ENCODE data around the gene MSRB1. TPM values are rescaled to one million over a fixed set of nuclear protein-coding genes. Genes with fewer than 3 reads are reported as not detected.

MSRB1 gene
- total and polyA plus RNA-seq, 2 of the 13 experiments (the other 11 are each of a cell fraction or from before 2014, with no cell fraction given) = 32.1 to 75.4 TPM

DNA sequence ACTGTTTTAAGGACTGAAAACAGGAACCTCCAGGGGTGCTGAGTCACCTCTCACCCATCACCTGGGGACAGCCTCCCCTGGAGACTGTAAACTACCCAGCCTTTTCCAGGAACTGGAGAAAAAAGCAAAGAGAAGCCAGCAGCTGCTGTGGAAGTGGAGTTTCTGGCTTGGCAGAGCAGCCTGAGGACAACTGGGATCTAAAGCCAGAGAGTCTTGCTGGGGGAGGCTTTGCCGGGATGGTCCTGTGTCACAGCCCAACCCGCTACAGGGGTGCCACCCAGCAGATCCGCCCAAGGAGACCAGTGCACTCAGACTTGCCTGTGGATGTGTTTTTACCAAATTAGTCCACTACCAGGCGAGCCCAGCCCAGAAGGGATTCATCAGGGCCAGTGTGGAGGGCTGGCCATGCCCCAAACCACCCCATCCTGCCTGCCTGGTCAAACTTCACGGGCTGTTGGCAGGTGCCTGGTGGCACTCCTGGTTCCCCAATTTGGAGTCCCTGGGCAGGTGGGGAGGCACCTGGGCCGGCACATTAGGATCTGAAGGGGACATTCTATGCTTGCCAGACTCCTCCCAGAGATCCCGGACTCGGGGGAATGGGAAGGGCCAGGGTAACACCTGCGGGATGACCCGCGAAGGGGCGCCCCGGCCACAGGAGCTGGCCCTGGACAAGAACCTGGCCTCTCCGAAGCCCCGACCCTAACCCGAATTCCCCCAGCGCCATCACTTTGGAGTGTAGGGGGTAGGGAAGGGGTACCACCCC is 771 bp downstream of the MSRB1 start:
- POLR2A ChIA-PET = interaction anchor here (0.9 to 5.8 kb wide), 19 partner anchors 9 to 963 kb away, joined by 3 to 139 read pairs (median 8); partner anchors contain the start of genes FAHD1, GFER, HAGH and IGFALS
- peak overlapping the region; percentile 96 for H3K27ac ChIP-seq (ENCODE audit: extremely low read length, insufficient read depth, low read length)
- peaks cover 7 to 21% of the 10 kb centered on the region in 2 experiments; a peak in 3 of 5 replicates for H3K36me3 ChIP-seq (replicated peaks in 1 of 2; ENCODE audit: control insufficient read depth in 1 of 2, insufficient read depth in 2 of 2, low read length in 2 of 2)
- ATAC-seq = no peak
- peak overlapping the region; percentile 93 to 97 (median 96) for H3K4me3 ChIP-seq (replicated peaks in 1 of 3; ENCODE audit: insufficient read depth in 1 of 3, low read depth in 2 of 3, low read length in 3 of 3)
- TSS peak; percentile 59 for BruUV-seq (replicated peaks)
- H3K79me2 ChIP-seq (ENCODE audit: insufficient read depth, low read length) = peaks cover 26% of the 10 kb centered on the region
- no peak for DNase-seq (ENCODE audit: low spot score)
- peaks cover 76% of the 10 kb centered on the region for H3K4me1 ChIP-seq (ENCODE audit: insufficient read depth, low read length)
- H3K27me3 ChIP-seq (ENCODE audit: control insufficient read depth in 1 of 2, insufficient read depth in 2 of 2, low read length in 2 of 2) = peaks cover 0 to 5% of the 10 kb centered on the region in 2 experiments; a peak in 1 of 5 replicates
- peak overlapping the region; percentile 90 for H3K9ac ChIP-seq (ENCODE audit: insufficient read depth, low read depth, low read length)
- no peak overlapping the region for H2AFZ ChIP-seq (ENCODE audit: low read length)
- in situ Hi-C loops (cut with HindIII; ENCODE audit: extremely low pct_ligation_motif_present, low pct_unique_long_range_greater_than_20kb) = no loop called here
- intact Hi-C loops (cut with micrococcal nuclease; ENCODE audit: unreplicated experiment) = no loop called here
- no peaks in the 10 kb centered on the region; the same call in 1 of the 2 replicates for H4K20me1 ChIP-seq (ENCODE audit: insufficient read depth, low read length)
- no peaks in the 10 kb centered on the region for H3K9me3 ChIP-seq (ENCODE audit: low read length)
- FAIRE-seq = no peak
- CTCF ChIA-PET (ENCODE audit: low intra/inter-chr PET ratio, low total read pairs) = no interaction called here
- 0% methylated on average over 2 of the region's 17 CpGs for whole genome bisulfite sequencing (ENCODE audit: low lambda C conversion rate)
- H3K4me2 ChIP-seq (ENCODE audit: low read depth, low read length) = peak overlapping the region; percentile 96
- no peak for TF ChIP-seq TGIF2 (CRISPR knock-in tag; IDR thresholded peaks at IDR 0.05)
- no peak for TF ChIP-seq ATAD3A (CRISPR knock-in tag; IDR thresholded peaks at IDR 0.05)
- no peak for TF ChIP-seq MTA3 (CRISPR knock-in tag; IDR thresholded peaks at IDR 0.05)
- TF ChIP-seq MXI1 (IDR thresholded peaks at IDR 0.05; ENCODE audit: borderline replicate concordance, low read depth, low read length) = no peak
- no peak for TF ChIP-seq ZNF766 (CRISPR knock-in tag; IDR thresholded peaks at IDR 0.05; ENCODE audit: borderline replicate concordance)
- no peak for TF ChIP-seq DNMT1 (CRISPR knock-in tag; IDR thresholded peaks at IDR 0.05)
- TF ChIP-seq MZF1 (CRISPR knock-in tag; IDR thresholded peaks at IDR 0.05; ENCODE audit: borderline replicate concordance) = no peak
- no peak for TF ChIP-seq NFYC (CRISPR knock-in tag; IDR thresholded peaks at IDR 0.05)
- no peak for TF ChIP-seq CREB1 (IDR thresholded peaks at IDR 0.05)
- TF ChIP-seq CREB1 (CRISPR knock-in tag; IDR thresholded peaks at IDR 0.05) = no peak
- TF ChIP-seq PHF8 (CRISPR knock-in tag; IDR thresholded peaks at IDR 0.05) = no peak
- no peak for TF ChIP-seq ZNF3 (CRISPR knock-in tag; IDR thresholded peaks at IDR 0.05)
- TF ChIP-seq, protein P1, sequence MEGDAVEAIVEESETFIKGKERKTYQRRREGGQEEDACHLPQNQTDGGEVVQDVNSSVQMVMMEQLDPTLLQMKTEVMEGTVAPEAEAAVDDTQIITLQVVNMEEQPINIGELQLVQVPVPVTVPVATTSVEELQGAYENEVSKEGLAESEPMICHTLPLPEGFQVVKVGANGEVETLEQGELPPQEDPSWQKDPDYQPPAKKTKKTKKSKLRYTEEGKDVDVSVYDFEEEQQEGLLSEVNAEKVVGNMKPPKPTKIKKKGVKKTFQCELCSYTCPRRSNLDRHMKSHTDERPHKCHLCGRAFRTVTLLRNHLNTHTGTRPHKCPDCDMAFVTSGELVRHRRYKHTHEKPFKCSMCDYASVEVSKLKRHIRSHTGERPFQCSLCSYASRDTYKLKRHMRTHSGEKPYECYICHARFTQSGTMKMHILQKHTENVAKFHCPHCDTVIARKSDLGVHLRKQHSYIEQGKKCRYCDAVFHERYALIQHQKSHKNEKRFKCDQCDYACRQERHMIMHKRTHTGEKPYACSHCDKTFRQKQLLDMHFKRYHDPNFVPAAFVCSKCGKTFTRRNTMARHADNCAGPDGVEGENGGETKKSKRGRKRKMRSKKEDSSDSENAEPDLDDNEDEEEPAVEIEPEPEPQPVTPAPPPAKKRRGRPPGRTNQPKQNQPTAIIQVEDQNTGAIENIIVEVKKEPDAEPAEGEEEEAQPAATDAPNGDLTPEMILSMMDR (CRISPR knock-in tag; IDR thresholded peaks at IDR 0.05) = no peak
- TF ChIP-seq, protein P2, sequence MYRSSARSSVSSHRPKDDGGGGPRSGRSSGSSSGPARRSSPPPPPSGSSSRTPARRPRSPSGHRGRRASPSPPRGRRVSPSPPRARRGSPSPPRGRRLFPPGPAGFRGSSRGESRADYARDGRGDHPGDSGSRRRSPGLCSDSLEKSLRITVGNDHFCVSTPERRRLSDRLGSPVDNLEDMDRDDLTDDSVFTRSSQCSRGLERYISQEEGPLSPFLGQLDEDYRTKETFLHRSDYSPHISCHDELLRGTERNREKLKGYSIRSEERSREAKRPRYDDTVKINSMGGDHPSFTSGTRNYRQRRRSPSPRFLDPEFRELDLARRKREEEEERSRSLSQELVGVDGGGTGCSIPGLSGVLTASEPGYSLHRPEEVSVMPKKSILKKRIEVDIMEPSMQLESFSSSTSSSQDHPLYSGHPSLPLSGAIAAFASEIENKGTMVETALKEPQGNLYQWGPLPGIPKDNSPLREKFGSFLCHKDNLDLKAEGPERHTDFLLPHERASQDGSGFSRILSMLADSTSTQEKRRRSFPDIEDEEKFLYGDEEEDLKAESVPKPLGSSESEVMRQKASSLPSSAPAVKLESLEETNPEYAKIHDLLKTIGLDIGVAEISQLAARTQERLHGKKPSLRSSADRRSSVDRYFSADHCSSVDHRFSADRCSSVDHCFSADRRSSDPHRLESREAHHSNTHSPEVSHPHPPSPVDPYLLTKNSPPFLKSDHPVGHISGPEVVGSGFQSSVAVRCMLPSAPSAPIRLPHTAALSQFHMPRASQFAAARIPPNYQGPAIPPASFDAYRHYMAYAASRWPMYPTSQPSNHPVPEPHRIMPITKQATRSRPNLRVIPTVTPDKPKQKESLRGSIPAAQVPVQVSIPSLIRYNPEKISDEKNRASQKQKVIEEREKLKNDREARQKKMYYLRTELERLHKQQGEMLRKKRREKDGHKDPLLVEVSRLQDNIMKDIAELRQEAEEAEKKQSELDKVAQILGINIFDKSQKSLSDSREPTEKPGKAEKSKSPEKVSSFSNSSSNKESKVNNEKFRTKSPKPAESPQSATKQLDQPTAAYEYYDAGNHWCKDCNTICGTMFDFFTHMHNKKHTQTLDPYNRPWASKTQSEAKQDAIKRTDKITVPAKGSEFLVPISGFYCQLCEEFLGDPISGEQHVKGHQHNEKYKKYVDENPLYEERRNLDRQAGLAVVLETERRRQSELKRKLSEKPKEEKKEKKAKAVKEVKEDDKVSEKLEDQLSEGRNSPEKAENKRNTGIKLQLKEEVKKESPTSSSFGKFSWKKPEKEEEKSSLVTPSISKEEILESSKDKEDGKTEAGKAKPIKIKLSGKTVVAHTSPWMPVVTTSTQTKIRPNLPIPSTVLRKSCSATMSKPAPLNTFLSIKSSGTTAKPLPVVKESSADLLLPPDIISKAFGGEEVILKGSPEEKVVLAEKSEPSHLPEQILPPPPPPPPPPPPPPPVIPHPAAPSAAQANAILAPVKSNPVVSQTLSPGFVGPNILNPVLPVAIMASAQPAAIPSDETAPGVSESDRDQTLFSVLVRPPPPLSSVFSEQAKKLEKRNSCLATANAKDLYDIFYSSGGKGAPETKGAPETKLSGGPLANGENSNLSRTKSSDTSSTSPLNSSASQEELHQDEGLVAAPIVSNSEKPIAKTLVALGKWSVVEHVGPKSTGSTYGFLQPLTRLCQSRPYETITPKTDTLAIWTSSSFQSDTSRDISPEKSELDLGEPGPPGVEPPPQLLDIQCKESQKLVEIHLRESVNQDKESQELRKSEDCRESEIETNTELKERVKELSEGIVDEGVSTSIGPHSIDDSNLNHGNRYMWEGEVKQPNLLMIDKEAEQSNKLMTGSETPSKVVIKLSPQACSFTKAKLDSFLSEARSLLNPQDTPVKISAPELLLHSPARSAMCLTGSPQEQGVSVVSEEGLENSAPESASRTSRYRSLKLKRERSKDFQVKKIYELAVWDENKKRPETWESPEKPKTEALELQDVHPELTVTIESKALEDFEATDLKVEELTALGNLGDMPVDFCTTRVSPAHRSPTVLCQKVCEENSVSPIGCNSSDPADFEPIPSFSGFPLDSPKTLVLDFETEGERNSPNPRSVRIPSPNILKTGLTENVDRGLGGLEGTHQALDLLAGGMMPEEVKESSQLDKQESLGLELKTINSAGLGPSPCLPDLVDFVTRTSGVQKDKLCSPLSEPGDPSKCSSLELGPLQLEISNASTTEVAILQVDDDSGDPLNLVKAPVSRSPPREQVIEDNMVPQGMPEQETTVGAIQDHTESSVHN (CRISPR knock-in tag; IDR thresholded peaks at IDR 0.05) = no peak
- TF ChIP-seq ELF3 (CRISPR knock-in tag; IDR thresholded peaks at IDR 0.05) = no peak
- no peak for TF ChIP-seq ZNF652 (CRISPR knock-in tag; IDR thresholded peaks at IDR 0.05; ENCODE audit: borderline replicate concordance, low read depth)

Data from HepG2 (cell line).